Pancreas (tissue), 10 donors: Measurements from ENCODE around the gene CNTNAP4. TPM values are rescaled to one million over a fixed set of nuclear protein-coding genes. Genes with fewer than 3 reads are reported as not detected.

Experiments
- ATAC-seq, 4 donors: fragments of 200-7000 bp; cut with Tn5 transposase; one replicate each; pipeline versions ENCODE4 v1.8.0 to v1.9.1; 2020; ENCODE audit warnings: mild to moderate bottlenecking in 4 of 4, moderate library complexity in 4 of 4
- DNase-seq, 6 donors: peaks; one replicate each; pipeline ENCODE4 v3.0.0-alpha.2; 2020
- FAIRE-seq: peaks from 2 replicates; lab custom pipeline; 2012; peaks lifted over from hg19 to GRCh38; lab: Jason Lieb, UNC
- H3K27ac ChIP-seq, 4 donors: fragments of 200-600 bp; sonication (generic); 1 replicate in 3 of 4; 2 replicates in 1 of 4; pipeline versions ENCODE4 v1.5.0 to v1.8.0; 2020
- H3K27me3 ChIP-seq, 4 donors: fragments of 200-600 bp; one replicate each; pipeline ENCODE4 v1.8.0; 2021
- H3K36me3 ChIP-seq, 3 donors: fragments of 200-600 bp; sonication (generic) in 1 of 3; one replicate each; pipeline versions ENCODE4 v1.5.0 to v1.8.0; 2020 to 2021
- H3K4me1 ChIP-seq, 3 donors: fragments of 200-600 bp; one replicate each; pipeline ENCODE4 v1.8.0; 2021
- H3K4me3 ChIP-seq, 4 donors: fragments of 200-600 bp; sonication (generic) in 2 of 4; one replicate each; pipeline versions ENCODE4 v1.5.0 to v1.8.0; 2020 to 2021
- H3K9me3 ChIP-seq, 4 donors: fragments of 200-600 bp; one replicate each; pipeline ENCODE4 v1.8.0; 2021
- WGBS, 2 donors: extraction: QIAGEN DNeasy Blood & Tissue Kit; methylation state at CpG; one replicate each; pipeline ENCODE4 v1.1.7; 2013; 5-methylcytosine and 5-hydroxymethylcytosine counted together
- intact Hi-C, 3 donors: fragments of 100-400 bp; cut with DNase I; formaldehyde crosslinking; loops; one replicate each; pipeline versions ENCODE4 v1.11.1 to v1.14.2; 2022
- polyA plus RNA-seq, 2 donors: library from polyadenylated mRNA; stranded (reverse); fragments of 200-250 nt; gene quantifications; one replicate each; pipeline ENCODE4 v1.2.3, GENCODE V29; 2013
- total RNA-seq, 6 donors: library from RNA; stranded (reverse); fragmentation: NEBNext Ultra II Directional in 4 of 6; extraction: Animal tissue kit (Norgen Biotek cat#: 25700) in 4 of 6; gene quantifications; one replicate each; pipeline versions ENCODE4 v1.2.1 to v1.2.4, GENCODE V29; 2021 to 2023
- TF ChIP-seq, protein P1 (sequence below), 4 donors: fragments of 200-600 bp; sonication (generic) in 3 of 4; IDR thresholded peaks; one replicate each; pipeline versions ENCODE4 v1.5.0 to v1.8.0; 2021; ENCODE audit warnings: antibody characterized with exemption in 4 of 4
- donor health status: healthy with polysubstance abuse.
- donor health status: DM: no; HTN: no; CAD: no; lungs with moderate emphysema.
- donor health status: DM: no; HTN: no; CAD: no.
- donor health status: control.
- donor health status: control.
- donor health status: Bipolar disorder and iron deficiency.
- donor health status: DM: yes; HTN: yes; CAD: no.
- donor health status: DM: no; HTN: no; CAD: no.
- donor health status: DM: no; HTN: no; CAD: no.
- donor health status: DM: yes; HTN: yes; CAD: no.

The CNTNAP4 gene
- total and polyA plus RNA-seq, 8 donors, result not detected

DNA sequence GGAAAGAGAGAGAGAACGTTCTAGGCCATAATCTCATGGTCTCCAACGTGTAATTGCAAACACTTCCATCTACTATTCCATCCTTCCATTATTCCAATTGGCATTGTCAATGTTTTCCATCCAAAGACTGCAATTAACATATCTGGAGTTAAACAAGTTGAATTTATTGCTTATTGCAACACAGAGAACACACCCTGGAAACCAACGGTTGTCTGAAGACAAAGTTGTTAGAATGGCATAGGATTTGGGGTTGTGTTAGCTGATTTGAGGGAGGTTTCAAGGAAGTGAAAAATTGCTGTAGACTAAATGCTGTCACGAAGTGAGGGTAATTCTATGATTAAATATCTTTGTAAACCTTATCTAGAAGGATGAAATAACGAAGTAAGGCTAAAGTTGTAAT is 178.8 kb downstream of the CNTNAP4 start:
- 63 to 68% methylated on average over 5 of the region's 5 CpGs for WGBS, 2 donors
- TF ChIP-seq, protein P1, sequence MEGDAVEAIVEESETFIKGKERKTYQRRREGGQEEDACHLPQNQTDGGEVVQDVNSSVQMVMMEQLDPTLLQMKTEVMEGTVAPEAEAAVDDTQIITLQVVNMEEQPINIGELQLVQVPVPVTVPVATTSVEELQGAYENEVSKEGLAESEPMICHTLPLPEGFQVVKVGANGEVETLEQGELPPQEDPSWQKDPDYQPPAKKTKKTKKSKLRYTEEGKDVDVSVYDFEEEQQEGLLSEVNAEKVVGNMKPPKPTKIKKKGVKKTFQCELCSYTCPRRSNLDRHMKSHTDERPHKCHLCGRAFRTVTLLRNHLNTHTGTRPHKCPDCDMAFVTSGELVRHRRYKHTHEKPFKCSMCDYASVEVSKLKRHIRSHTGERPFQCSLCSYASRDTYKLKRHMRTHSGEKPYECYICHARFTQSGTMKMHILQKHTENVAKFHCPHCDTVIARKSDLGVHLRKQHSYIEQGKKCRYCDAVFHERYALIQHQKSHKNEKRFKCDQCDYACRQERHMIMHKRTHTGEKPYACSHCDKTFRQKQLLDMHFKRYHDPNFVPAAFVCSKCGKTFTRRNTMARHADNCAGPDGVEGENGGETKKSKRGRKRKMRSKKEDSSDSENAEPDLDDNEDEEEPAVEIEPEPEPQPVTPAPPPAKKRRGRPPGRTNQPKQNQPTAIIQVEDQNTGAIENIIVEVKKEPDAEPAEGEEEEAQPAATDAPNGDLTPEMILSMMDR (IDR thresholded peaks at IDR 0.05), result no peak
- no peak overlapping the region for H3K27ac ChIP-seq
- FAIRE-seq, result no peak
- H3K9me3 ChIP-seq, result no peaks in the 10 kb centered on the region
- H3K4me1 ChIP-seq, result no peaks in the 10 kb centered on the region
- DNase-seq, result no peak
- no peaks in the 10 kb centered on the region for H3K36me3 ChIP-seq
- H3K4me3 ChIP-seq, result no peak overlapping the region
- no peaks in the 10 kb centered on the region for H3K27me3 ChIP-seq
- intact Hi-C loops, result no loop called here
- ATAC-seq, result no peak

DNA sequence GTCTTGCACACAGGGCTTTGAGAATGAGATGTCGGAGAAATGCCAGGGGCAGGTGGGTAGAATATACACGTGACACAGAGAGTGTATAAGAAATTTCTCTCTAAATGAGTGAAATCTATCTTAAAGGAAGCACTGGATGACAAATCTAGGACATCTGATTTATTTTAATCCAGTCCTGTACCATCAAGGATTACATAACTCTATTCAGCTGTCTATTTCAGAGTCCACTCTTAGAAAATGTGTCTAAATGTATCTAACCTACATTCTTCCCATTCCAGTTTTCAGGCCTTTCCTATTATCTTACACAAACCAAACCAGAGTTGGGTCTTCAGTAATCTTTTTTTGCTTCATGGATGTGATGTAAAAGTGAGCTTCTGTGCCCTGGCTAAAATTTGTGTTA is 181.9 kb downstream of the CNTNAP4 start:
- DNase-seq (no peak), FAIRE-seq (no peak), ATAC-seq (no peak)
- Histone ChIP-seq H3K36me3 (no peaks in the 10 kb centered on the region), H3K4me3 (no peak overlapping the region), H3K27me3 (no peaks in the 10 kb centered on the region), H3K27ac (no peak overlapping the region), H3K9me3 (no peaks in the 10 kb centered on the region), H3K4me1 (no peaks in the 10 kb centered on the region)
- intact Hi-C loops, result no loop called here
- WGBS, 2 donors, result 76% methylated on average over 2 of the region's 2 CpGs
- TF ChIP-seq, protein P1 (IDR thresholded peaks at IDR 0.05), result no peak

DNA sequence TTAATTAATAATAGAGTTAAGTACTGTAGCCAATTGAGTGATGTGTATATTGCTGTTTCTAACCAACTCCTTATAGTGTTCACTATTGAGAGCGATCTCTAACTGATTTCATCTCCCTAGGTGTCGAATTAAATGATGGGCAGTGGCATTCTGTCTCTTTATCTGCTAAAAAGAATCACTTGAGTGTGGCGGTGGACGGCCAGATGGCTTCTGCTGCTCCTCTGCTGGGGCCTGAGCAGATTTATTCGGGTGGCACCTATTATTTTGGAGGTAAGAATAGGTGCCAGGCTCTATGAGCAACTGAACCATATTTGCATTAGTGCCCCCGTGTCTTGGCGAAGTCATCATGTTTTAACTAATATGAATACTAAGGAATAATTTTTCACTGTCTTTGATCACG is 184.6 kb downstream of the CNTNAP4 start:
- FAIRE-seq, result no peak
- no peak for DNase-seq
- TF ChIP-seq, protein P1 (IDR thresholded peaks at IDR 0.05), result no peak
- Histone ChIP-seq H3K27me3 (no peaks in the 10 kb centered on the region), H3K36me3 (no peaks in the 10 kb centered on the region), H3K4me1 (no peaks in the 10 kb centered on the region), H3K9me3 (no peaks in the 10 kb centered on the region), H3K4me3 (no peak overlapping the region), H3K27ac (no peak overlapping the region)
- WGBS, 2 donors, result 72 to 74% methylated on average over 8 of the region's 8 CpGs
- ATAC-seq, result no peak
- intact Hi-C loops, result no loop called here

DNA sequence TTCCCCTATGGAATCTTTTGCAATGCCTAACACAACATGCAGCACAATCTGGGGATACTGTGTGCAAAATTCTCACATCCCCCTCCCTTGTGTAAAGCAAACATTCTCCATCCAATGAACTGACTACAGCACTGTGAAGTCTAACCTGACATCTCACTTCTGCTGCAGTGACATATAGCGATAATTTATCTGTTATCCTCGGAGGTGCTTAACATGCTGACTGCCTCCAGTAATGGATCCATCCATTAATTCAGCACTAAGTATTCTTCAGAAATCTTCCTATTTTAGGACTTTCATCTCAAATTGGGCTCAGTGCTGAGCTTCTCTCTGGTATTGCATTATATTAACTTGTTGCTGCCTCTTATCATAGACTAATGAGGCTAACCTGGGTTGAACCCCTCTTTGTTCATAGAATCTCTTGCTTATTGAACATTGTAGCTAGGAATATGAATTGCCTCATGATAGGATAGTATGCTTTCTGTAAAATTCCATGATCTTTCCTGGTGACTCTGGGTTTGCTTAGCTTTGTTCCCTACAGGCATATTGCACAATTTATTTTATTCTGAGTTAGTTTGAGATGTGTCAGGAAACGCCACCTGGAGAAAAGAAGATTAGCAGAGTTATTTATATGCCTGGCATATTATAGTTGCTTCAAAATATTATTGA is 187.9 kb downstream of the CNTNAP4 start:
- TF ChIP-seq, protein P1 (IDR thresholded peaks at IDR 0.05), result no peak
- Histone ChIP-seq H3K4me3 (no peak overlapping the region), H3K36me3 (no peaks in the 10 kb centered on the region), H3K4me1 (no peaks in the 10 kb centered on the region), H3K27me3 (no peaks in the 10 kb centered on the region), H3K9me3 (no peaks in the 10 kb centered on the region), H3K27ac (no peak overlapping the region)
- FAIRE-seq (no peak), ATAC-seq (no peak), DNase-seq (no peak)
- intact Hi-C loops, result no loop called here
- 73% methylated on average over 3 of the region's 3 CpGs for WGBS, 2 donors

DNA sequence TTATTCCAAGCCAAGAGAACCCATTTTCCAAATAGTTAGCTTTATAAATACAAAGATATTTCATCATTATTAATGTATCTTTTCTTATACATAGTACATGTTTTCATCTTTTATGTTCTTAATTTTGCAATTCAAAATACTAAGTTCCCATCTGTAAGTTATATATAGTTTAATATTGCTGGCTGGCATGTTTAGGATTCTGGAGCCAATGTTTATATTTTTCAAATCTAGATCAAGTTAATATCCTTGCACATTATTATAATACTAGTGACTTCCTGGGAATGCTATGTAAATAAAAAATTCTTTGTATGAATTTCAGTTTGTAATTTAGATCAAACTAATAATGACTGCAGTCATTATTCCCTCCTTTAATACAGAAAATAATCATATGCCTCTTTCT is 189.7 kb downstream of the CNTNAP4 start:
- TF ChIP-seq, protein P1 (IDR thresholded peaks at IDR 0.05), result no peak
- no peaks in the 10 kb centered on the region for H3K4me1 ChIP-seq
- FAIRE-seq (peak; percentile 34), DNase-seq (no peak), ATAC-seq (no peak)
- intact Hi-C loops, result no loop called here
- no peak overlapping the region for H3K4me3 ChIP-seq
- no peaks in the 10 kb centered on the region for H3K36me3 ChIP-seq
- no peaks in the 10 kb centered on the region for H3K27me3 ChIP-seq
- no peaks in the 10 kb centered on the region for H3K9me3 ChIP-seq
- H3K27ac ChIP-seq, result no peak overlapping the region
